KOPT-K1 (cell line): Measurements from ENCODE around the gene NAA16.
"Not testable (repeated sequence)": the region's sequence is repeated elsewhere in the genome, so short reads cannot be mapped to it uniquely, and the experiment has no call there.

Experiments used
- H3K27ac ChIP-seq: fragments of 200-600 bp; sonication (generic); 2 replicates; pipeline ENCODE4 v1.5.1; 2016; ENCODE audit warnings: antibody characterized with exemption, mild to moderate bottlenecking, low read depth, low read length; ENCODE audit not compliant: poor library complexity, severe bottlenecking
- H3K36me3 ChIP-seq: fragments of 200-600 bp; sonication (generic); 2 replicates; pipeline ENCODE4 v1.5.1; 2017; ENCODE audit warnings: antibody characterized with exemption, mild to moderate bottlenecking, low read length, moderate library complexity; ENCODE audit not compliant: insufficient read depth
- H3K9me3 ChIP-seq: fragments of 200-600 bp; sonication (generic); 2 replicates; pipeline ENCODE4 v1.5.1; 2017; ENCODE audit warnings: antibody characterized with exemption, low read length, mild to moderate bottlenecking; ENCODE audit not compliant: insufficient read depth, poor library complexity, severe bottlenecking

Gene NAA16

DNA sequence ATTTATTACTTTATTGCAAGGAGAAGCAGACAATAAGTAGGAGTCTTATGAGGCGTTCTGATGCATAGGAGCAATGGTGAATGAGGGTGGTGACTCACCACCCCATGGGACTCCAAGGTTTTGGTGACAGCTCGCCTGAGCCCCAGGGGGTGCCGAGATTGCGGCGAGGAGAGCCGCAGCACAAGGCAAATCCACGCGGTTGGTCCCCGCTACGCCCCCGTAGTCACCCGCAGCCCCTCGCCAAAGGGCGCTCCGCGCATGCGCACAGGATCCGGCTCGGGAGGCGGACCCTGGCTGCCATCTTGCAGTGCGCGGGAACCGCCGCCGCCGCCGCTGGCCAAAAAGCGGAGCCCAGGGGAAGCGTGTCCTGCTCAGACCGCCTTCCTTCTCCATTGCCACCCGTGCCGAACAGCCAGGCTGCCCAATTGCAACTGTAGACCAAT, at the start of gene NAA16:
Gene NAA16 (plus strand): TSS at position 305 of the 443 bp plus-strand sequence. CDS start 262 bp downstream, outside the sequence.
- Histone ChIP-seq H3K36me3 (peaks cover 5% of the 10 kb centered on the region; the same call in 1 of the 2 replicates), H3K9me3 (no peaks in the 10 kb centered on the region), H3K27ac (peak within 1 kb of the TSS; percentile 90)

DNA sequence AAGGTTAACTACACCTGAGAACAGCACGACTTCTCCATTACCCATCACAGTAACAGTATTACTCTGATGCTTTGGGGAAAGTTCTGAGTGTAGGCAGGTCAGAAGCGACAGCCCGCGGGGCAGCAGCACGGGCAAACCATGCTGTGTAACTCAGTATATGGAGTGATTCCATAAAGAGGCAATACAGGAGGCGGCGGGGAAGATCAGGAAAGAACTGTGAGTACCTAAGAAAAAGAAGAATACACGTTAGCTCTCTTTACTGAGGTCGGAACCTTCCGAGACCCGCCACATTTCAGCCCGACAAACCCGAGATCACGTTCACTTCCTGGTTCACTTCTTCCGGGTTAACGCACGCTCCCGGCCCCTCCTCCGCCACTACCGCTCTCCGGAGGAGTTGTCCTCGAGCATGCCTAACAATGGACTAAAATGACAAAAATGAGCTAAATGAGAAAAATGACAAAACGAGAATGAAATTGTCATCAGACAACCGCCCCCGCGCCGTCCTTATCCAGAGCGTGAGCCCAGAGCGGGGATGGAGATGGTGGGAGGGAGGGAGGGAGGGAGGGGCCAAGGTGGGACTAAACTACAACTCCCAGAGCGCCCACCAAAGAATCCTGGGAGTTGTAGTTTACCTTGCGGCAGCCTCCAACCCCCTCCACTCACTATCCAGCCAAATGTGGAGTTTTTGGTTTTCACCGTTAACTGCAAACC, 47.7 kb upstream of the NAA16 start, which contains the start of gene MTRF1:
Gene MTRF1 (minus strand): TSS at position 316 of the 711 bp plus-strand sequence. CDS start 2,669 bp downstream, outside the sequence.
- Histone ChIP-seq H3K36me3 (peaks cover 28% of the 10 kb centered on the region), H3K9me3 (peaks cover 20% of the 10 kb centered on the region), H3K27ac (peak within 1 kb of the TSS; percentile 74)

- no peak overlapping the region for H3K27ac ChIP-seq
- H3K9me3 ChIP-seq, result peaks cover 53% of the 10 kb centered on the region
- H3K36me3 ChIP-seq, result no peaks in the 10 kb centered on the region
Observed at GRCh38 chr13:41267106-41267505, 44.0 kb upstream of the NAA16 start.

DNA sequence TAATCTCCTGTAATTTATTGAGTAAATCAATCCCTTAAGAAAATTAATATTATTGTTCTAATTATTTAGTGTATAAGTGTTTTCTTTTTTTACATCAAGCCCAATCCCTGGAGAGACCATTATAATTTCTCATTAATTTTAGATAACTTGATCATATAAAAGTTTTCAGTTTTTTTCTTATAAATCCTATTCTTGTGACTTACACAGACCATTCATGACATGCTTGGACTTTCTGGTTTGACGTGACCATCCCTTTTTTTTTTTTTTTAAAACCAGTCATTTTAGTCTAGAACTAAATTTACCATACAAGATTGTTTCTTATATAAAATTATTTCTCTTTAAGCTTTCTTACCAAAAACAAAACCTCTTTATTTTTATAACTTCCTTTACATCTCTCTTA, 42.3 kb upstream of the NAA16 start:
- Histone ChIP-seq H3K9me3 (peaks cover 53% of the 10 kb centered on the region), H3K36me3 (no peaks in the 10 kb centered on the region), H3K27ac (no peak overlapping the region)

GRCh38 chr13:41271456-41272285, 39.4 kb upstream of the NAA16 start:
- peaks cover 49% of the 10 kb centered on the region for H3K9me3 ChIP-seq
- H3K27ac ChIP-seq, result no peak overlapping the region
- H3K36me3 ChIP-seq, result no peaks in the 10 kb centered on the region

- H3K9me3 ChIP-seq, result peaks cover 29% of the 10 kb centered on the region
- H3K36me3 ChIP-seq, result no peaks in the 10 kb centered on the region
Observed at GRCh38 chr13:41273831-41274441, 37.1 kb upstream of the NAA16 start.

GRCh38 chr13:41274881-41275280, 36.2 kb upstream of the NAA16 start:
- peaks cover 20% of the 10 kb centered on the region for H3K9me3 ChIP-seq
- no peak overlapping the region for H3K27ac ChIP-seq
- no peaks in the 10 kb centered on the region for H3K36me3 ChIP-seq

More at GRCh38 chr13:41273831-41274441, 37.1 kb upstream of the NAA16 start:
- H3K27ac ChIP-seq, result no peak overlapping the region

- no peaks in the 10 kb centered on the region for H3K36me3 ChIP-seq
- peaks cover under 1% of the 10 kb centered on the region for H3K9me3 ChIP-seq
- no peak overlapping the region for H3K27ac ChIP-seq
Observed at GRCh38 chr13:41276824-41277223, 34.2 kb upstream of the NAA16 start.

DNA sequence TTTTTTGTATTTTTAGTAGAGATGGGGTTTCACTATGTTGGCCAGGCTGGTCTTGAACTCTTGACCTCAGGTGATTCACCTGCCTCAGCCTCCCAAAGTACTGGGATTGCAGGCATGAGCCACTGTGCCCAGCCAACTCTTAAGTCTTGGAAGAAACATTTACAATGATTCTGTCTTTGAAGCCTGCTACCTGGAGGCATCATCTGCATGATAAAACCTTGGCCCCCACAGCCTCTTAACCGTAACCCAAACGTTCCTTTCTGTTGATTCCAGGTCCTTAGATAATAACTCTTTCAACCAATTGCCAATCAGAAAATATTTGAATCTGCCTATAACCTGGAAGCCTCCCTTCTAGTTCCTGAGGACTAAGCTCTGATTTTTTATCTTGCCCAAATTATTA, 31.9 kb upstream of the NAA16 start:
- H3K27ac ChIP-seq, H3K36me3 ChIP-seq, H3K9me3 ChIP-seq: not testable (repeated sequence)

GRCh38 chr13:41282129-41282571, 28.9 kb upstream of the NAA16 start:
- H3K27ac ChIP-seq, result no peak overlapping the region
- H3K36me3 ChIP-seq, result no peaks in the 10 kb centered on the region
- no peaks in the 10 kb centered on the region for H3K9me3 ChIP-seq

DNA sequence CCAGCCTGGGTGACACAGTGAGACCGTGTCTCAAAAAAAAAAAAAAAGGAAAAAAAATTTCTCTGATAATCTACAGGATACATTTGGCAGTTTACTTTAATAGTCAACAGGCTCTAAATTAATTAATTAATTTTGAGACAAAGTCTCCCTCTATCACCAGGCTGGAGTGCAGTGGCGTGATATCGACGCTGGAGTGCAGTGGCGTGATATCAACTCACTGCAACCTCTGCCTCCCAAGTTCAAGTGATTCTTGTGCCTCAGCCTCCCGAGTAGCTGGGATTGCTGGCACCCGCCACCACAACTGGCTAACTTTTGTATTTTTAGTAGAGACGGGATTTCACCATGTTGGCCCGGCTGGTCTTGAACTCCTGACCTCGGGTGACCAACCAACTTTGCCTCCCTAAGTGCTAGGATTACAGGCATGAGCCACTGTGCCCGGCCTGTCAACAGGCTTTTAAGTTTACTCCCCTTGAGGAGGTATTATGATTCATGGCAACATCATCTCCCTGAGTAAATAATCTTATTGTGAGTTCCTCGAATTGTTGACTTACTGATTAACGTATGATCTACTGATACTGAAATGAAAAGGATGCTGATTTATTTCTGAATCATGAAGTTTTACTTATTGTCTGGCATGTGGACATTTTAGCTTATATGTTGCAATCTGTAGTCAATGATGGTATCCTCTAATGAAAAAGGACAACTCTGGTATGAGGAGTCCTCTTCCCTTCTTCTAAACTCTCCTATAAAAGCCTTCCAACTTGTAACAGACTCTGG, 26.4 kb upstream of the NAA16 start:
- Histone ChIP-seq H3K9me3 (no peaks in the 10 kb centered on the region), H3K27ac (no peak overlapping the region), H3K36me3 (no peaks in the 10 kb centered on the region)

DNA sequence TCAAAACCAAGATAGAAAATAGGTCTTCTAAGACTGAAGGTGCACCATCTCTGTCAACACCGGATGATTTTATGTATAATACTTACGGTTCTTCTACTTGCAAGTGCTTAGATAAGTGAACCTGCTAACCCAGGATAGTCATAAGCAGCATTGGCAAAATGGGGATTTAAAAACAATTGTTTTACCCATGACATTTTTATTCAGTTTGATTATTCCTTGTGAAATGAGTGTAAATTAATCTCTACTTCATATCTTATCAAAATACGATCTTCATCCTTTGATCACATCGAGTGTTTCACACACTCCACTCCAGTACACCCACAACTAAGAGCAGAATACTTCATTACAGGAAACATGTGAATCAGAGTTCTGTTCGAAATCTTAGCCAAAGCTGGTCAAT, 24.7 kb upstream of the NAA16 start:
- H3K27ac ChIP-seq, result no peak overlapping the region
- no peaks in the 10 kb centered on the region for H3K9me3 ChIP-seq
- H3K36me3 ChIP-seq, result no peaks in the 10 kb centered on the region

- no peak overlapping the region for H3K27ac ChIP-seq
- no peaks in the 10 kb centered on the region for H3K9me3 ChIP-seq
Observed at GRCh38 chr13:41289463-41289881, 21.6 kb upstream of the NAA16 start.

DNA sequence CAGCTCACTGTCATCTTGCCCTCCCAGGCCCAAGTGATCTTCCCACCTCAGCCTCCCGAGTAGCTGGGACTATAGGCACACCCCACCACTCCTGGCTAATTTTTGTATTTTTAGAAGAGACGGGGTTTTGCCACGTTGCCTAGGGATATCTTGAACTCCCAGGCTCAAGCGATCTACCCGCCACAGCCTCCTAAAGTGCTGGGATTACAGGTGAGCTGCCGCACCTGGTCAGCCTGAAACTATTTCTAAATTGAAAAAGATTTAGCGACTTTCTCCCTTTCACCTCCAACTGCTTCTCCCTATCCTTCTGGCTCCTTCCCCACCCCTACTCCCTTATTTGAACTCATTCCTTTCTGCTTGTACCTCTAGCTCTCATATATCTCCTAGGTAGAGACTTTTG, 19.8 kb upstream of the NAA16 start:
- Histone ChIP-seq H3K27ac (no peak overlapping the region), H3K9me3 (no peaks in the 10 kb centered on the region), H3K36me3 (no peaks in the 10 kb centered on the region)

More at GRCh38 chr13:41289463-41289881, 21.6 kb upstream of the NAA16 start:
- H3K36me3 ChIP-seq, result no peaks in the 10 kb centered on the region
